HFF-Myc (cell line): ENCODE measurements around the gene CCNA1.
A peak's percentile ranks its signal among the peaks of the same experiment; 100 is the strongest.

ENCODE experiments used
- DNase-seq: peaks from one replicate; pipeline ENCODE4 v3.0.0-alpha.2; 2011; ENCODE audit warnings: low read depth; ENCODE audit errors: extremely low read depth
- H3K4me3 ChIP-seq: replicated peaks from 2 replicates; pipeline ENCODE4 v1.5.1; 2011; ENCODE audit warnings: low read depth, mild to moderate bottlenecking, control low read depth, low read length
- CTCF ChIP-seq: IDR thresholded peaks from 2 replicates; pipeline ENCODE4 v1.5.1; 2012; ENCODE audit warnings: mild to moderate bottlenecking, low read depth, low read length, control low read depth; ENCODE audit errors: missing control alignments

The CCNA1 gene

GRCh38 chr13:36431204-36432105 lies 840 bp upstream of the CCNA1 start:
- no peak for DNase-seq

GRCh38 chr13:36436811-36437210 lies 4.5 kb downstream of the CCNA1 start:
- H3K4me3 ChIP-seq, result no peak overlapping the region
- TF ChIP-seq CTCF, result no peak
- DNase-seq, result no peak

More at GRCh38 chr13:36431204-36432105, 840 bp upstream of the CCNA1 start:
- no peak for TF ChIP-seq CTCF
- peak overlapping the region; percentile 48 for H3K4me3 ChIP-seq

GRCh38 chr13:36438594-36439483 lies 6.5 kb downstream of the CCNA1 start:
- H3K4me3 ChIP-seq, result no peak overlapping the region
- no peak for TF ChIP-seq CTCF
- no peak for DNase-seq

DNA sequence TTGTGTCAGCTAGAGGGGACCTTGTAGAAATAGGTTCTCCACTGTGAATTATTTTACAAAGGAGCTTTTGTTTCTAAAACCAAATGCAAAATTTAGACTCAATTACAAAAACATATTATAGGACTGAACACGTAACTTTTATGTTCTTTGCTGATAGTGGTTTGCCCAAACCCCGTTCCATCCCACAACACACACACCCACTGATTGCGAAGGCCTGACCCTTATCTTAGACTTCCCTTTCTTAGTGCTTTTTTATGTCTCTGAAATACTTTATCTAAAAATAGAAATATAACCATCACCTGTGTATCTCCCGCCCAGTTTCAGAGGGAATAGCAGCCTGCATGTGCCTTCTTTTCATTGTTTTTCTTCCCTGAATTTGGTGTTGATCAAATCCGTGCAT lies 13.0 kb downstream of the CCNA1 start:
- H3K4me3 ChIP-seq, result no peak overlapping the region
- no peak for TF ChIP-seq CTCF
- no peak for DNase-seq

- no peak for DNase-seq
- no peak for TF ChIP-seq CTCF
Measured at GRCh38 chr13:36445891-36446351, 13.6 kb downstream of the CCNA1 start.

GRCh38 chr13:36447501-36447900 lies 15.2 kb downstream of the CCNA1 start:
- no peak for DNase-seq
- TF ChIP-seq CTCF, result no peak
- no peak overlapping the region for H3K4me3 ChIP-seq

More at GRCh38 chr13:36445891-36446351, 13.6 kb downstream of the CCNA1 start:
- H3K4me3 ChIP-seq, result no peak overlapping the region
